Measurements from ENCODE around the gene CD300LG. TPM values are rescaled to one million over a fixed set of nuclear protein-coding genes. Genes with fewer than 3 reads are reported as not detected.

CD300LG gene
- total and polyA plus RNA-seq, 2 experiments from 2014 or later = not detected

DNA sequence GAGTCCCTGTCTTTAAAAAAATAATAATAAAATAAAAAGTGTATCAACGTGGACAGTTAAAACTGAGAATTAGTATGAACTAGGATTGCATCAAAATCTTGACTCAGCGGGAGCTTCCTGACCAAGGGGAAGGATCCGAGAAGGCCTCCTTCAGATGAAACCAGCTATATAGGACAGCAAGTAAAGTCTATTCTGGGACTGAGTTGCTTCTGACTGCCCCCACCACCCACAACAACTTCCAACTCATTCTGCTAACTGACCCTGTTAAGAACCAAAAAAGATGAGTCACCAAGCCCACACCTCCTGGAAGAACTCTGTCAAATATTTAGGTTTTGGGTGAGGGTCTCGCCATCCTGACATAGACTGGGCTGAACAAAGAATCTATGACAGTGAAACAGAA is 38.9 kb upstream of the CD300LG start (continued):
- TF ChIP-seq EZH2 (IDR thresholded peaks at IDR 0.05; ENCODE audit: low read depth, unreplicated experiment) (no peak), JUNB (IDR thresholded peaks at IDR 0.05; ENCODE audit: unreplicated experiment) (no peak), CTCF (conservative IDR thresholded peaks at IDR 0.05; ENCODE audit: low read depth in 2 of 2) (no peak), ZNF114 (CRISPR knock-in tag; IDR thresholded peaks at IDR 0.05) (no peak), ETS1 (IDR thresholded peaks at IDR 0.05) (no peak)

DNA sequence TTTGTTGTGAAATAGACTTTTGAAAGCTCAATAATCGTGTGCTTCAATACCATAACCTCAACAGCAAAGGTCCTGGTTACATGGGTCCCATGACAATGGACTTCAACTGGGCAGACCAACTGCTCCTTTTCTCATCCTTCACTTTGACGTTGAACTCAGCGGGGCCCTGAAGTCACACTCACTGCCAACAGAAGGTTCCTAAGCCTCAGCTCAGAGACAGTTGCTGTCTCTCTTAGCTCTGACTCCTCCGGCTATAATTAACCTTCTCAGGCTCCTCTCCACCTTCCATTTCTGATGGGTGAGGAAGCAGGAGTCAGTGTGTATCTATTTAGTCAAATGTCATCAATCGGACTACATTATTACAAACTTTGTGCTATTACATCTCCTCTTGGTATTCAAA is 37.9 kb upstream of the CD300LG start:
- H3F3A ChIP-seq (replicated peaks; ENCODE audit: low read depth) = no peaks in the 10 kb centered on the region; the same call in 1 of the 2 replicates
- H3K27me3 Mint-ChIP-seq (ENCODE audit: insufficient read depth, low read depth, poor library complexity) = peaks cover 5% of the 10 kb centered on the region
- no peak overlapping the region for H3K27ac Mint-ChIP-seq
- H3K36me3 Mint-ChIP-seq (ENCODE audit: low read depth) = peaks cover 15% of the 10 kb centered on the region; the same call in 2 of the 3 replicates
- no peak overlapping the region for H3K27ac ChIP-seq (ENCODE audit: low read depth)
- no peaks in the 10 kb centered on the region for H3K9me2 ChIP-seq (ENCODE audit: insufficient read depth)
- no peak overlapping the region for H3K4me2 ChIP-seq
- DNase-seq (ENCODE audit: low spot score) (no peak), ATAC-seq (no peak)
- TF ChIP-seq EZH2phosphoT487 (IDR thresholded peaks at IDR 0.05; ENCODE audit: unreplicated experiment) = no peak
- TF ChIP-seq ZNF462 (CRISPR knock-in tag; IDR thresholded peaks at IDR 0.05) = no peak
- no peak for TF ChIP-seq JUNB (IDR thresholded peaks at IDR 0.05; ENCODE audit: unreplicated experiment)
- TF ChIP-seq CREB1 (CRISPR knock-in tag; IDR thresholded peaks at IDR 0.05; ENCODE audit: low read depth) = no peak
- no peak for TF ChIP-seq ZNF114 (CRISPR knock-in tag; IDR thresholded peaks at IDR 0.05)
- no peak for TF ChIP-seq EZH2 (IDR thresholded peaks at IDR 0.05; ENCODE audit: low read depth, unreplicated experiment)
- no peak for TF ChIP-seq ZNF331 (CRISPR knock-in tag; IDR thresholded peaks at IDR 0.05; ENCODE audit: low read depth)
- TF ChIP-seq NANOG (IDR thresholded peaks at IDR 0.05; ENCODE audit: borderline replicate concordance) = no peak
- no peak for TF ChIP-seq POLR2AphosphoS5 (IDR thresholded peaks at IDR 0.05; ENCODE audit: low read depth)
- no peak for TF ChIP-seq ETS1 (IDR thresholded peaks at IDR 0.05)
- no peak for TF ChIP-seq STAT1 (IDR thresholded peaks at IDR 0.05; ENCODE audit: unreplicated experiment)
- no peaks in the 10 kb centered on the region for H3K79me2 ChIP-seq (replicated peaks; ENCODE audit: insufficient read depth)
- no peaks in the 10 kb centered on the region for H3K9me3 Mint-ChIP-seq
- H3K36me3 ChIP-seq (ENCODE audit: insufficient read depth) = no peaks in the 10 kb centered on the region
- no peak overlapping the region for H2AFZ ChIP-seq
- no peaks in the 10 kb centered on the region for H3K27me3 ChIP-seq (ENCODE audit: insufficient read depth)
- no peak overlapping the region for H3K4me3 Mint-ChIP-seq
- H4K20me1 ChIP-seq (replicated peaks; ENCODE audit: insufficient read depth) = no peaks in the 10 kb centered on the region
- peaks cover 9% of the 10 kb centered on the region for H3K4me1 ChIP-seq (ENCODE audit: insufficient read depth)
- H3K4me3 ChIP-seq = no peak overlapping the region
- peaks cover 27% of the 10 kb centered on the region for H3K4me1 Mint-ChIP-seq

Measured in GM23338 (cell line).